GM18519 (cell line): Measurements from ENCODE around the gene PPM1D.
A peak's percentile ranks its signal among the peaks of the same experiment; 100 is the strongest.
"Not testable (repeated sequence)": the region's sequence is repeated elsewhere in the genome, so short reads cannot be mapped to it uniquely, and the experiment has no call there.

ENCODE experiments used
- ATAC-seq: cut with Tn5 transposase; IDR thresholded peaks from one replicate; pipeline ENCODE4 v1.9.1; 2021; ENCODE audit warnings: mild to moderate bottlenecking, moderate library complexity; ENCODE audit not compliant: unreplicated experiment, low FRiP score

PPM1D gene

DNA sequence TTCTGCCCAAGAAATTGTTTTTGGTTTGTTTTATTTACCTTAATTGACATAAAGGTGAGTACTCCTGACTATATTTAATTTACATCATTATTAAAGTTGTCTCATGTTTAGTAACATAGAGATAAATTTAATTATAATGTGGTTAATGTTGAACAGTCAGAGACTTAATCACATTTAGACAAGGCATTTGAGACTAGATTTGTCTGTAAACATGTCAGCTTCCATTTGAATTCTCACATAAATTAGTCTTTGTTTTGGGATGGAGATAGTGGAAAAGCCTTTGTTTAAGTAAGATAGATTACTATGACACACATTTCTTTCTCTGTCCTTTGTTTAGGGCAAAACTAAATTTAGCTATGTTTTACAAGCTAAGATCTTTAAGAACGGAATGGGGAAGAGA lies 59.2 kb downstream of the PPM1D start:
- no peak for ATAC-seq

DNA sequence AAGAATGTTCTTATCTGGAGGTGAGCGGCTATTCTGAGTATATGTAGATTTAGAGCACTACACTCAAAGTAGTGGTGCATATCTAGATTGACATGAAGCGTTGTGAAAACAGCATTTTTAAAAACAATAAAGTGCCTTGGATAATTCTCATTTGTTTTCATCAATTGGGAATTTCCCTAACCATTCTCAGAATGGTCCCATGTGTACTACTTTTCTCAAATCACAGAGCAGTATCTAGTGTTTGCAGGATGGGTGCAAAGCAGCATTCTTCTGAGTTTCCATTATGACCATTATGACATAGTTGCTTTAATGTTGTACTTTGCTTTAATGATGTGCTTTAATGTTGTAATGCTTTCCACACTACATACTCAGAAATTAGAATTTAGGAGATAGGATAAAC lies 61.5 kb downstream of the PPM1D start:
- no peak for ATAC-seq

DNA sequence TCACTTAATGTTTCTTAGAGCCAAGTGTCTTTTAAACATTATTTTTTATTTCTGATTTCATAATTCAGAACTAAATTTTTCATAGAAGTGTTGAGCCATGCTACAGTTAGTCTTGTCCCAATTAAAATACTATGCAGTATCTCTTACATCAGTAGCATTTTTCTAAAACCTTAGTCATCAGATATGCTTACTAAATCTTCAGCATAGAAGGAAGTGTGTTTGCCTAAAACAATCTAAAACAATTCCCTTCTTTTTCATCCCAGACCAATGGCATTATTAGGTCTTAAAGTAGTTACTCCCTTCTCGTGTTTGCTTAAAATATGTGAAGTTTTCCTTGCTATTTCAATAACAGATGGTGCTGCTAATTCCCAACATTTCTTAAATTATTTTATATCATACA lies 64.0 kb downstream of the PPM1D start:
- ATAC-seq = no peak

DNA sequence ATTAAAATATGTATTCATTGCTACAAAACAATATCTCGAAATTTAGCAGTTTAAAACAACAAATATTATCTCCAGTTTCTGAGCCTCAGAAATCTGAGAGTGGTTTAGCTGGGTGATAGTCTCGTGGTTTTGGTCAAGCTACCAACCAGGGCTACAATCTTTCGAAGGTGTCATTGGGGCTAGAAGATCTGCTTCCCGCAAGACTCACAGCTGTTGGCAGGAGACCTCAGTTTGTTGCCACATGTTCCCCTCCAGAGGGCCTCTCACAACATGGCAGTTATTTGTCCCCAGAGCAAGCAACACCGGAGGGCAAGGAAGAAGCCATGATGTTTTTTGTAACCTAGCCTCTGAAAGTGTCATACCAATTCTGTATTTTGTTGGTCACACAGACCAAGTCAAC lies 65.6 kb downstream of the PPM1D start:
- ATAC-seq = no peak

DNA sequence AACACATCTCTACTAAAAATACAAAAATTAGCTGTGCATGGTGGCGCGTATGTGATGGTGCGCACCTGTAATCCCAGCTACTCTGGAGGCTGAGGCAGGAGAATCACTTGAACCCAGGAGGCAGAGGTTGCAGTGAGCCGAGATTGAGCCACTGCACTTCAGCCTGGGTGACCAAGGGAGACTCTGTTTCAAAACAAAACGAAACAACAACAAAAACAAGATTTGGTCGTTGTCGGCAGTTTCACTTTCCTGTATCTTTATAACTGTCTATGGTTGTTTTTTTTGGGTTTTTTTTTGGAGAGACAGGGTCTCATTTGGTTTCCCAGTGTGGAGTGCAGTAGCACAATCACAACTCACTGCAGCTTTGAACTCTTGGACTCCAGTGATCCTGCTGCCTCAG lies 68.7 kb downstream of the PPM1D start:
- ATAC-seq = not testable (repeated sequence)

DNA sequence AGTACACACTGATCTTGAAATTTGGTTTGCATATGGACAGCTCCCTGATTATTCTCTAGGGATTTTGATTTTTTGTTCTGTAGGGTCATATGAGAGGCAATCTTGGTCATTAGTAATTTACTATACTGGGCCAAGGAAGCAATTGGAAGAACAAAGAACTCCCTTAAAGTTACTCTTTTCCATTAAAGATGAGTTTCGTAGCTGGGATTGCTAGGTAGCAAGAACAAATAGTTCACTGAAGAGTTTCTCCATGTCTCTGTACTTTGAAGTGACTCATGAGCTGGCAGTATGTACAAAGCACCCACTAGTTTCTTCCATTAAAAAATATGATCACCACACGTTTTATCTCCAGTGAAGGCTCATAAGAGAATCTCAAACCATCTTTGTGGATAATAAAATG lies 71.5 kb downstream of the PPM1D start:
- ATAC-seq = no peak

DNA sequence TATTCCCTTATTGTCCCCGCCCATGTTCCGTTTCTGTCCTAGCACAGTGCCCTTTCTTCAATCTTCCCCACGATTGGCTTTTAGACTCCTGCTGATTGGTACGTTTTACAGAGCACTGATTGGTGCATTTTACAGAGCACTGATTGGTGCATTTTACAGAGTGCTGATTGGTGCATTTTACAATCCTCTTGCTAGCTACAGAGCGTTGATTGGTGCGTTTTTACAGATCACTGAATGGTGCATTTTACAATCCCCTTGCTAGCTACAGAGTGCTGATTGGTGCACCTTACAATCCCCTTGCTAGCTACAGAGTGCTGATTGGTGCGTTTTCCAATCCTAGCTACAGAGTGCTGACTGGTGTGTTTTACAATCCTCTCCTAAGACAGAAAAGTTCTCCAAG lies 74.6 kb downstream of the PPM1D start:
- ATAC-seq = not testable (repeated sequence)

DNA sequence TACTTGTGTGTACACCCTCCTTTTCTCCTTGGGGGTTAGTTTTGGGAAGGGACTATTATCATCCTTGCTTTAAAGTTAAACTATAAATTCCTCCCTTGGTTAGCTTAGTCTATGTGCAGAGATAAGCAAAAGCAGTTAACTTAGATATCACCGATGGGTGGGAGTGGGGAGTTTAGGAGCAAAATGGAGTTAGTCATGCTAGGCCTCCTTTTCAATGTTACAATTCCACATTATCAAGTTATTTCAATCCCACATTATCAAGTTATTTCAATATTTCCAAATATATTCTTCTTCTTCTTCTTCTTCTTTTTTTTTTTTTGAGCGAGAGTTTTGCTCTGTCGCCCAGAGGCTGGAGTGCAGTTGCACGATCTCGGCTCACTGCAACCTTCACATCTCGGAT lies 76.0 kb downstream of the PPM1D start:
- no peak for ATAC-seq

DNA sequence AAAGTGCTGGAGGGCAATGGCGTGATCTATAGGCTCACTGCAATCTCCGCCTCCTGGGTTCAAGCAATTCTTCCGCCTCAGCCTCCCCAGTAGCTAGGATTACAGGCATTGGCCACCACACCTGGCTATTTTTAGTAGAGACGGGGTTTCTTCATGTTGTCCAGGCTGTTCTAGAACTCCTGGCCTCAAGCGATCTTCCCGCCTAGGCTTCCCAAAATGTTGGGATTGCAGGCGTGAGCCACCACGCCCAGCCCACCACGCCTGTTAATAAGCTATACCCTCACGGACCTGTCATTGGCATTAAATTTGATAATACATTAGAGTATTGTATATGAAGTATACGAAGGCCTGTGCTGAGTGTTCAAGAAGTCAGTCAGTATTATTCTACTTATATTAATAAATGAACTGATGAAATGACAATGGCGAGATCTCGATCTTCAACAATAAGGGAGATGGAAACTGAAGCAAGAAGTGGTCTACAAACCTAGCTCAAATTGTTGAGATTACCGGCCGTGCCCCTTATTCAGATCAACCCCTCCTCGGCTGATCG lies 76.8 kb downstream of the PPM1D start:
- ATAC-seq = no peak

DNA sequence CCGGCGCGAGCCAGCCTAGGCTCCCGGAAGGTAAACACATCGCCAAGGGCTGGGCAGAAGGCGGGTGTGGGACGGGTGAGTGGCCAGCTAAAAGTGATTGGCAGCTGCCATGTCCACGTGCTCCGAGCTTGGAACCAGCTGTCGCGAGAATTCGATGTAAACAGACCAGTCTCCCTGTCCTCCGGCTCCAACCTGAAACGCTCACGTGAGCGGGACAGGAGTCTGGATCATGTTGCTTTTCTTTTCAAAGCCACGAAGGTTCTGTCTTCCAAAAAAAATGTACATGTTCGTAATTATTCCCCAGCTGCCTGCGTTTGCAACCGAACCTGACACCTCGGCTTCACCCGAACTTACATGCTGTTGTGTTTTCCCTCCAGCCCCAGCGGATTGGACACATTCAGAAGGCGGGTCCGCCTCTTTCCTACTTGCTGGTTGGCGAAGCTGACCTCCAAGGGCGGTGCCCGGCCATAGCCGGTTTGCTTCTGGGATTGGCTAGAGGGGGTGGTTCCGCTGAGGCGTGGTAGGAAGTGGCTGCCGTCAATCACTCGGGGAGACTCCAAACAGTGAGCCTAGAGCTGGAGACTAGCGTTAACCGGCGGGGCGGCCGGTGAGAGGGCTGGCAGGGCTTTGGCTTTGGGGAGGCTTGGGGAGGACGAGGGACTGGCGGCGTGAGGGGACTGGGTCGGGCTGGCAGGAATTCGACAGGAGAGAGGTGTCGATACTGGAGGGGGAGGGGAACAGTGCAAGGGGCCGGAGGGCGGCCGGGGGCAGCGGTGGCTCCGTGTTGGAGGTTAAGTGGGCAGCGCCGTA lies 77.5 kb downstream of the PPM1D start, which contains the start of gene BCAS3:
Gene BCAS3, plus strand, starts transcription at position 544 of the 810 bp plus-strand sequence.
- ATAC-seq = peak; percentile 95

DNA sequence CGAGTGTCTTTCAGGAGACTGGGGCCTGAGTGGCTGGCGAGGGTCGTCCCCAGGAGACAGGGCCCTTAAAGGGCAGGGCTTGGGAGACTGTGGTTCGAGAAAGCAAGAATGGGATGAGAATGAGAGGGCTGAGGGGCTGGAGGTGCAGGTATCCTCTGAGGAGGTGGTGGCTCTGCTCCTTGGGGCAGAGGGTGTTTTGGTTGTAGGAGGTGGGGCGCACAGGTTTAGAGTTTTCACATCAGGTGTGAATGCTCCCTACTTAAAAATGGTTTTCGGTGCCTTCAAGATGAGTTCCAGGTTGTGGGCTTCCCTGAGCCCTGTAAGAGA lies 78.1 kb downstream of the PPM1D start:
- no peak for ATAC-seq

DNA sequence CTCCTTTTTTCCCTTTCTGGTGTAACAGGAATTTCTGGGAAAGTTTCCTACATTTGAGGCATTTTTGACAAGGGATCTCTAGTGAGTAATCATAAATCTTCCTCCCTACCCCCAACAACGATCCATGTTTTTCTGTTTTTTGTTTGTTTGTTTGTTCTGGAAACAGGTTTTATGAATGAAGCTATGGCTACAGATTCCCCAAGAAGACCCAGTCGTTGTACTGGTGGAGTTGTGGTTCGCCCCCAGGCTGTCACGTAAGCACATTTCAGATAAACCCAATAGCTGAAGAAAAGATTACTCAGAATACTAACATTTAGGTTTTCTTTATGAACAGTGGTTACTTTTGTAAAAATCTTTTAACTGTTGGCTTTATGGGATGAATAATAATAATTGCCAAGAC lies 79.3 kb downstream of the PPM1D start:
- no peak for ATAC-seq

DNA sequence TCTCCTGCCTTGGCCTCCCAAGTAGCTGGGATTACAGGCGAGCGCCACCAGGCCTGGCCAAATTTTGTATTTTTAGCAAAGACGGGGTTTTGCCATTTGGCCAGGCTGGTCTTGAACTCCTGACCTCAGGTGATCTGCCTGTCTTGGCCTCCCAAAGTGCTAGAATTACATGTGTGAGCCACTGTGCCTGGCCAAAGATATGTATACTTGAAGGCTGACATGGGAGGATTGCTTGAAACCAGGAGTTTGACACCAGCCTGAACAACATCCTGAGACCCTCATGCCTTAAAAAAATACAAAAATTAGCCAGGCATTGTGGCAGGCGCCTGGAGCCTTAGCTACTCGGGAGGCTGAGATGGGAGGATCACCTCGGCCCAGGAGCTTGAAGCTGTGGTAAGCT lies 80.8 kb downstream of the PPM1D start:
- no peak for ATAC-seq

DNA sequence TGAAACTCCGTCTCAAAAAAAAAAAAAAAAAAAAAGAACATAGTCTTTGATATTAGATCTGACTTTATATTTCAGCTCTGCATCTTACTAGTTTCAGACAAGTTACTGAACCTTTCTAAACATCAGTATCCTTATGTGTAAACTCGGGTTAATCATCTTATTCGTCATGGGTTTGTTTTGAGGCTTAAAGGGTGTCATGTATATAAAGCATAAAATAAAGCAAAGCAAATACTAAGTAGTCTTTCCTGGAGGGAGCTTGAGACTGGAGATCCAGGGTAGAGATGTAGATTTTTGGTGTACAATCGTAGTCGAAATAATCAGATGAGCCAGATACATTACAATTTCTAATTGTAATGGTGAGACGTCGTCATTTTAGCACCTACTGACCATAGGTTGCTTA lies 85.4 kb downstream of the PPM1D start:
- no peak for ATAC-seq

DNA sequence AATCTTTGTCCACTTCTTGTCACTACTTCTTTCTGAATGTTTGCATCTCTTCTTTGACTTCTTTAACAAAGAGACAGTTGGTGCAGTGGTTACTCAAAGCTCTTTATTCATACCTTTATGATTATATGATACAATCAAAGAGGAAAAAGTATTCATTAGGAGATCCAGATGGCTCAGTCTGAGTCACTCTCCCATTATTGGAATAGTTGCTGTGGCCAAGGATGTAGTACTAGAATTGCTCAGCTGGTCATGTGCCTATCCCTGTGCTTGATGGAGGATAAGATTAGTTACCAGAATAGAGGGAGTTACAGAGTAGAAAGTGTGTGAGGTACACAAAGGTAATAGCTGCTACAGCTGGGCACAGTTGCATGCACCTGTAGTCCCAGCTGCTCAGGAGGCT lies 96.0 kb downstream of the PPM1D start:
- ATAC-seq = no peak

DNA sequence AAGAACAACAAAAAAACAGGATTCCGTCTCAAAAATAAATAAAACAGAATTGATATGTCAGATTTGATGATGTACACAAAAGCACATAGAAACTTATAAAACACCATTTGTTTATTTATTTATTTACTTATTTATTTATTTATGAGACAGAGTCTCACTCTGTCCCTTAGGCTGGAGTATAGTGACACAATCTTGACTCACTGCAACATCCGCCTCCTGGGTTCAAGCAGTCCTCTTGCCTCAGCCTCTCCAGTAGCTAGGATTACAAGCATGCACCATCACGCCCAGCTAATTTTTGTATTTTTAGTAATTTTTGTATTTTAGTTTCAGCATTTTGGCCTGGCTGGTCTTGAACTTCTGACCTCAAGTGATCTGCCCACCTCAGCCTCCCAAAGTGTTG lies 99.1 kb downstream of the PPM1D start:
- ATAC-seq = no peak

DNA sequence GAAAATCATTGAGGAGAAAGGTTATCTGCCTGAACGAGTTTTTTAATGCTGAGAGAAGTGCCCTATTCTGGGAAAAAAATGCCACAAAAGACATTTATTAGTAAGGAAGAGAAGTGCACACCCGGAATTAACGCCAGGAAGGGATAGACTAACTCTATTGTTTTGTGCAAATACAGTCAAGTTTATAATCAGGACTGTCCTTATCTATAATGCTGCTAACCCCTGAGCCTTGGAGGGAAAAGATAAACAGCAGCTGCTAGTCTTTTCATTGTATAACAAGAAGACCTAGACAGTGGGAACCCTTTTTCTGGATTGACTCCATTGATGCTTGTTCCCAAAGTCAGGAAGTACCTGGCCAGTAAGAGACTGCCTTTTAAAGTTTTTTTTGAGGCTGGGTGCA lies 104.2 kb downstream of the PPM1D start:
- no peak for ATAC-seq

DNA sequence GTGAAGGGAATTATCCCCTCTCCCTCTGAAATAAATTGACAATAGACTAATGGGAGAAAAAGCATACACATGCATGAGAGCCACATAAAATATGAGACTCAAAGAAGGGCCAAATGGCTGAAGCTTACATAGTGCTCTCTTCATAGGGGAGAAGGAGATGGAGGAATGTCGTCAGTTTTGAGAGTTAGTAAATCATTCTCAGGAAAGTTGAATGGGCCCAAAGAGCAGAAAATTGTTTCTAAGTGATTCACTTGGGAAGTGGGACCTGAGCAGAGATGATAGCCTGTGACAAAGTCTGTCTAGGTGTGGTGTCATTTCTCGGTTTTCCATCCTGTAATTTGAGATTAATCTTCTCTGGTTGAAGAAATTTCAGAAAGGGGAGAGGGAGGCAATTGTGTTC lies 112.7 kb downstream of the PPM1D start:
- ATAC-seq = no peak

DNA sequence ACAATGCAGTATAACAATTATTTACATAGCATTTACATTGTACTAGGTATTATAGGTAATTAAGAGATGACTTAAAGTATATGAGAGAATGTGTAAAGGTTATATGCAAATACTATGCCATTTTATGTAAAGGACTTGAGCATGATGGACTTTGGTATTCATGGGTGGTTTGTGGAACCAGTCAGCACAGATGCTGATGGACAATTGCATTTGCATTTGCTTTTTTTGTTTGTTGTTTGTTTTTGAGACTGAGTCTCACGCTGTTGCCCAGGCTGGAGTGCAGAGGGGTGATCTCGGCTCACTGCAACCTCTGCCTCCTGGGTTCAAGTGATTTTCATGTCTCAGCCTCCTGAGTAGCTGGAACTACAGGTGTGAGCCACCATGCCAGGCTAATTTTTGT lies 113.6 kb downstream of the PPM1D start:
- ATAC-seq = no peak
